GM06990 (cell line): Measurements from ENCODE around the gene ZNF674.

ENCODE experiments used
- DNase-seq: peaks from one replicate; pipeline ENCODE4 v3.0.0-alpha.2; 2011; ENCODE audit not compliant: insufficient read length; ENCODE audit errors: extremely low read depth
- H3K27me3 ChIP-seq: replicated peaks from 2 replicates; pipeline ENCODE4 v1.6.0; 2011; ENCODE audit warnings: low read length; ENCODE audit not compliant: control insufficient read depth, insufficient read depth
- H3K36me3 ChIP-seq: 2 replicates; pipeline ENCODE4 v1.5.1; 2011; ENCODE audit warnings: low read length; ENCODE audit not compliant: control insufficient read depth, insufficient read depth
- H3K4me3 ChIP-seq: replicated peaks from 2 replicates; pipeline ENCODE4 v1.5.1; 2011; ENCODE audit warnings: low read depth, mild to moderate bottlenecking, control low read depth, low read length
- TF ChIP-seq, protein P1 (sequence below): IDR thresholded peaks from 2 replicates; pipeline ENCODE4 v1.5.1; 2011; ENCODE audit warnings: low read length, control low read depth, mild to moderate bottlenecking, inconsistent platforms; ENCODE audit not compliant: insufficient read depth, poor library complexity, severe bottlenecking

The ZNF674 gene

DNA sequence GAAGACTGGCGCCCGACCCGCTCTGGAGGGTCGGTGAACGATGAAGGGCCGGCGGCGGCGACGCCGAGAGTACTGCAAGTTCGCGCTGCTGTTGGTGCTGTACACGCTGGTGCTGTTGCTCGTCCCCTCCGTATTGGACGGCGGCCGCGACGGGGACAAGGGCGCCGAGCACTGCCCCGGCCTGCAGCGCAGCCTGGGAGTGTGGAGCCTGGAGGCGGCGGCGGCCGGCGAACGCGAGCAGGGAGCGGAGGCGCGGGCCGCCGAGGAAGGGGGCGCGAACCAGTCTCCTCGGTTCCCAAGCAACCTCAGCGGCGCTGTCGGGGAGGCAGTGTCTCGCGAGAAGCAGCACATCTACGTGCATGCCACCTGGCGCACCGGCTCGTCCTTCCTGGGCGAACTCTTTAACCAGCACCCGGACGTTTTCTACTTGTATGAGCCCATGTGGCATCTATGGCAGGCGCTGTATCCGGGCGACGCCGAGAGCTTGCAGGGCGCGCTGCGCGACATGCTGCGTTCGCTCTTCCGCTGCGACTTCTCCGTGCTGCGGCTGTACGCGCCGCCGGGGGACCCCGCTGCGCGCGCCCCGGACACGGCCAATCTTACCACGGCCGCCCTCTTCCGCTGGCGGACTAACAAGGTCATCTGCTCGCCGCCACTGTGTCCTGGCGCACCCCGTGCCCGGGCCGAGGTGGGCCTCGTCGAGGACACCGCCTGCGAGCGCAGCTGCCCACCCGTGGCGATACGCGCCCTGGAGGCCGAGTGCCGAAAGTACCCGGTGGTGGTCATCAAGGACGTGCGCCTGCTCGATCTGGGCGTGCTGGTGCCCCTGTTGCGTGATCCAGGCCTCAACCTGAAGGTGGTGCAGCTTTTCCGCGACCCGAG lies 28.9 kb upstream of the ZNF674 start:
- peak; percentile 75 for DNase-seq
- H3K4me3 ChIP-seq: peak overlapping the region; percentile 74
- no peaks in the 10 kb centered on the region; the same call in 1 of the 2 replicates for H3K36me3 ChIP-seq
- TF ChIP-seq, protein P1, sequence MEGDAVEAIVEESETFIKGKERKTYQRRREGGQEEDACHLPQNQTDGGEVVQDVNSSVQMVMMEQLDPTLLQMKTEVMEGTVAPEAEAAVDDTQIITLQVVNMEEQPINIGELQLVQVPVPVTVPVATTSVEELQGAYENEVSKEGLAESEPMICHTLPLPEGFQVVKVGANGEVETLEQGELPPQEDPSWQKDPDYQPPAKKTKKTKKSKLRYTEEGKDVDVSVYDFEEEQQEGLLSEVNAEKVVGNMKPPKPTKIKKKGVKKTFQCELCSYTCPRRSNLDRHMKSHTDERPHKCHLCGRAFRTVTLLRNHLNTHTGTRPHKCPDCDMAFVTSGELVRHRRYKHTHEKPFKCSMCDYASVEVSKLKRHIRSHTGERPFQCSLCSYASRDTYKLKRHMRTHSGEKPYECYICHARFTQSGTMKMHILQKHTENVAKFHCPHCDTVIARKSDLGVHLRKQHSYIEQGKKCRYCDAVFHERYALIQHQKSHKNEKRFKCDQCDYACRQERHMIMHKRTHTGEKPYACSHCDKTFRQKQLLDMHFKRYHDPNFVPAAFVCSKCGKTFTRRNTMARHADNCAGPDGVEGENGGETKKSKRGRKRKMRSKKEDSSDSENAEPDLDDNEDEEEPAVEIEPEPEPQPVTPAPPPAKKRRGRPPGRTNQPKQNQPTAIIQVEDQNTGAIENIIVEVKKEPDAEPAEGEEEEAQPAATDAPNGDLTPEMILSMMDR: no peak
- H3K27me3 ChIP-seq: no peaks in the 10 kb centered on the region

DNA sequence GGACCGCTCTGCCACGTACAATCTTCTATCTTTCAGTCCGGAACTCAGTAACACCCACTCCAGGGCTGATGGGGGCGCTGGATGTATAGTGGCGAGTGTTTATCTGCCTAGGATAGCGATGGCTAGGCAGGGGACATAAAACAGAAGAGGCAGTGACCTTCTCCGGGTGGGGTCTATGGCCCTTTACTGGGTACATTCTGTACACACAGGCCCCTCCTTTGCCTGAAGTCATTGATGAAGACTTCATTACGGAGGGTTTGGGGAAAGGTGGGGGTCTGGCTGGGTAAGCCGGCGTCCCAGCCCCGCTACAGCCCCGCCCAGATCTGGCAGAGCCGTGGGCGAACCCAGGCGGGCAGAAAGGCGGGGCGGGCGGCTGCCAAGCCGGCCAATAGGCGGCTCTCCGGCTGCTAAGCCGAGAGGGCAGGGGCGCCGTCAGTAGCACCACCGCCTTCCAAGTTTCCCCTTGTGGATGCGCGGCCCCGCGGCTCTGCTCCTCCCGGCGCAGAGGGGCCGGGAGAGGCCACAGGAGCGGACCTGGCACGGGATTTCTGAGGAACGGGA lies 28.2 kb upstream of the ZNF674 start, which contains the start of gene CHST7:
Gene CHST7, plus strand, starts transcription at position 435 of the 561 bp plus-strand sequence. CDS start 167 bp downstream, outside the sequence.
- H3K27me3 ChIP-seq: no peaks in the 10 kb centered on the region
- DNase-seq: peak; percentile 77
- TF ChIP-seq, protein P1: peak; percentile 27
- peak within 1 kb of the TSS; percentile 74 for H3K4me3 ChIP-seq
- no peaks in the 10 kb centered on the region; the same call in 1 of the 2 replicates for H3K36me3 ChIP-seq

DNA sequence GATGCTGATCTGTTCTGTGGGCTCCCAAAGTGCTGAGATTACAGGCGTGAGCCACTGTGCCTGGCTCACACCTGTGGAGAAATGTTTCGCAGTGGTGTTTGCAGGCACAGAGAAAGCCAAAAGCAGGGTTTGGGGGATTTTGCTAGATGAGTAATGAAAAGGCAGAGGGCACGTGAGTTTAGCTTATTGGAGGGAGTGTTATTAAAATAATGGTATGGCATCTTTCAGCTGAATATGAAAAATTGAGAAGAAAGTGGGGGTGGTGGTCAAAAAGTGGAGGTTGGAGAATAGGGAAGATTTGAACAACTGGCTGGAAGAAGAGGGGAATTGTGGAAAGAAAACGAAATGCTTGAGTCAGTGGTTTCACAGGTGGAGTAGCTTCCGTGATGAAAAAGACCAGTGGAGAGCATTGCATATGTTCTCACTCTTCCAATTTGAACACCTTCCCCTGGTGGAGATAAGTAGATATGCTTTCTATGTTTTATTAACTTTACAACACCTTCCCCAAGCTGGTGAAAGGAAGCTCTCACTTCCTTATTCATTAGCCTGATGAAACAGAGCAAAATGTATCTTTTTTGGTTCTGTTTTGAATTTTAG lies 27.2 kb upstream of the ZNF674 start:
- H3K4me3 ChIP-seq: 0 out of 2 replicates have a peak overlapping the region, but pooled peaks have one; percentile 3
- TF ChIP-seq, protein P1: peak; percentile 32
- H3K27me3 ChIP-seq: no peaks in the 10 kb centered on the region
- DNase-seq: peak; percentile 50
- no peaks in the 10 kb centered on the region for H3K36me3 ChIP-seq

DNA sequence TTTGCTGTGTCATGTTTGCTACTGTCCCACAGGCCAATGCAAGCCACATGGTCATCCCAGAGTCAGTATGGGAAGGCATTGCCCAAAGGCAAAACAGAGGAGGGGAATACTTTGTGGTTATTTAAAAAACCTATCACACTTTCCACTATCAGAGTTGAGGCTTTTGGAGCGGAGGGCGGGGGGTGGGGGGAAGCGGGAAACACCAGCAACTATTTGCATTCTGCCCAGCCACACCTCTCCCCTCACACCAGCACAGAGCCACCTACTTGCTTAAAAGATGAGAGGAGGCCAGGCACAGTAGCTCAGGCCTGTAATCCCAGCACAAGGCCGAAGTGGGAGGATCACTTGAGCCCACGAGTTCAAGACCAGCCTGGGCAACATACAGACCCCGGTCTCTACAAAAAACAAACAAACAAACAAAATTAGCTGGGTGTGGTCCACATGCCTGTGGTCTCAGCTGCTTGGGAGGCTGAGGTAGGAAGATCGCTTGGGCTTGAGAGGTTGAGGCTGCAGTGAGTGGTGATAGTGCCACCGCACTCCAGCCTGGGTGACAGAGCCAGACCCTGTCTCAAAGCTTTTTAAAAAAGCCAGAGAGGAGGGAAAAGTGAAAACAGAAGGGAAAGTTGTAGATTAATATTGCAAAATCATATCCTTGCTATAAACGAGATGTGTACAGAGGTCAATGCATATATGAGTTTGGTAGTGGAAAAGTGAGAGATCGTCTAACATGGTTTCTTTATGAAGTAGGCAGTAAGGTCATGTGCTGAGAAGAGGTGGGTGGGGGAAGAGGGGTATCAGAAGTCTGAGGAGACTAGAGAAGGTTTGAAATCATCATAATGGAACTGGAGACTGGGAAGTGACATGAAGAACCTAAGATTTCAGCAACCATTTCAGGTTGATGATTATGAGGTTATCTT lies 26.5 kb upstream of the ZNF674 start:
- TF ChIP-seq, protein P1: no peak
- DNase-seq: peak; percentile 44

DNA sequence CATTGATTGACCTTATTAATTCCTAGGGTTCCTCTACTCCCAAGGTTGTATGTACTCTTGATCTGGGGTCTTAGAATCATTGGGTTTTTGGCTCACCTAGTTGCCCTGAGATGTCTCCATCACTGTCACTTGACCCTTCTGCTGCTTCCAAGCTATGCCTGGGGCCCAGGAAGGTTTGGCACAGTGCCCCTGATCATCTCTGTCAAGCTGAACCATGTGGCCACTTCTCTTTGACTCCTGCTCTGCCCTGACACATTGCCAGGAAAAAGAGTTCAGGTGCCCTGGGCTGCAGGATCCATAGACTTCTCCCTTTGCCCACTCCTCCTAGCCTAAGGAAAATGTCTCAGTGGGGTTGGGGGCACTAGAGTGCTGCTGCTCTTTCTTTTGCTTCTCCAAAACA lies 24.4 kb upstream of the ZNF674 start:
- no peaks in the 10 kb centered on the region for H3K27me3 ChIP-seq
- no peak for DNase-seq

More for the DNA sequence above, 26.5 kb upstream of the ZNF674 start:
- no peaks in the 10 kb centered on the region for H3K27me3 ChIP-seq
- H3K36me3 ChIP-seq: no peaks in the 10 kb centered on the region
- H3K4me3 ChIP-seq: 0 out of 2 replicates have a peak overlapping the region, but pooled peaks have one; percentile 16

More for the DNA sequence above, 24.4 kb upstream of the ZNF674 start:
- H3K4me3 ChIP-seq: no peak overlapping the region
- TF ChIP-seq, protein P1: no peak
- no peaks in the 10 kb centered on the region for H3K36me3 ChIP-seq
